CD4-positive, alpha-beta T cell treated with Interleukin-21 for 1 hour (primary cell): ENCODE results near the gene SART3.
A peak's percentile ranks its signal among the peaks of the same experiment; 100 is the strongest.
"Not testable (repeated sequence)": the region's sequence is repeated elsewhere in the genome, so short reads cannot be mapped to it uniquely, and the experiment has no call there.

ENCODE experiments used
- DNase-seq: peaks from one replicate; pipeline ENCODE4 v3.0.0-alpha.2; 2020

Gene SART3

DNA sequence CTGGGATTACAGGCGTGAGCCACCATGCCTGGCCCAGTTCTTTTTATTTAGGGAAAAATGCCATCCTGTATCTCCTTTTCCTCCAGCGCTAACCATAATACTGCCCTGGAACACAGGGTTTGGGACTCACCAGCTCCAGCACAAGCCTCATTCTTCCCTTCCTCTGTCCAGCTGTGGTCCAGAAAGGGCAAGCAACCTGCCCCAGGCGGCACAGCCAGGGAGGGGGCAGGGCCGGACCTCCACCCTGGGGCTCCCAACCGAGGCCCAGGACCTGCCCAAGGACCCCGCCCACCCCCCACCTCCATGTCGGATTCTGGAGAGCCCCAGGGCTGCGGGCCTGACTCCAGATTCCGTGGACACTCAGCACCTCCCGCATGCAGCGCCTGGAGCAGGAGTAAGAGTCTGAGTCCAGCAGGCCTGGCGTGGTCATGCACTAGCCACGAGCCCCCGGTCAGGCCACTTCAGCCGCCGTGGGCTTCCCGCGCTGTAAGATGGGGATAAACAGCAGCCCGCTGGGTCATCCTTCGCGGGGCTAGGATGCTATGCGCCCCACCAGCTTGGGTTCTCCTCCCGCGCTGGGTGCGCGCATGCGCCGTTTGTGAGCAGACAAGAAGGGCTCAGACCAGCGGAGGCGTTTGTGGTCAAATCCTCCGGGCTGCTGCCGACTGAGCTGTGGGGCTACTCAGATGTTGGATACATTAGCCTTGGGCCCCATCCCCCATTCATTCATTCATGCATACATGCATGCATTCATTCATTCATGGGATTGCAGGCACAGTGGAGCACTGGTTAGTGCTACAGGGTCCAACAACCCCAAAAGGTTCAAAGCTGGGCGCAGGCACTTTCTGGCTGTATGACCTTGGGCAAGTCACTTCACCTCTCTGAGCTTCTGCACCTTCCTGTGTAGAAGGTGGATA lies 20.6 kb upstream of the SART3 start:
- DNase-seq = no peak

DNA sequence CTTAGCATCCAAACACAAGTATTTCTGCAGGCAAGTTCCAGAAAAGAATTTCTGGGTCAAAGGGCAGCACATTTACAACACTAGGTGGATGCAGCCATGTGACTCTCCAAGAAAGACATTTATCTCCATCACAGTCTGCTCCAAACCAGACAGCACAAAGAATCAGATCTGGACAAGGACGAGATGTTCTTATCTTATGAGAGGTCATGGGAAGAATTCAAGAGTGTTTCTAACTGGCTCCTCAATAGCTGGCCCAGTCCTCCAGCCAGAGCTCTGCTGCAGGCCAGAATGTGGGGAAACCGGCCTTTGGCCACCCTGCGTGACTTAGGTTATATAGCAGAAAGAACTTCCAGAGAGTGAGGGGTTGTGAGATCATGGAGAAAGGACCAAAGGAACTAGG lies 19.6 kb upstream of the SART3 start:
- no peak for DNase-seq

DNA sequence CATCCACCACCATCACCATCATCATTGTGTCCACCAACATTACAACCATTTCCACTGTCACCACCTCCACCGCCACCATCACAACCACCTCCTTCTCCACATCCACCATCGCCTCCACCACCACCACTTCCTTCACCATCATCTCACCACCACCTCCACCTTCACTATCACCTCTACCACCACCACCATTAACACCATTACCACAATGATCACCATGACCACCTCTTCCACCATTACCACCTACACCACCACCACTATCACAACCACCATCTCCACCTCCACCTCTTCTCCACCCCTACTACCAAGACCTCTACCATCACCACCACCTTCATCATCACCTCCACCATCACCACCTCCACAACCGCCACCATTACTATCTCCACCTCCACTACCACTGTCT lies 17.8 kb upstream of the SART3 start:
- DNase-seq = no peak

DNA sequence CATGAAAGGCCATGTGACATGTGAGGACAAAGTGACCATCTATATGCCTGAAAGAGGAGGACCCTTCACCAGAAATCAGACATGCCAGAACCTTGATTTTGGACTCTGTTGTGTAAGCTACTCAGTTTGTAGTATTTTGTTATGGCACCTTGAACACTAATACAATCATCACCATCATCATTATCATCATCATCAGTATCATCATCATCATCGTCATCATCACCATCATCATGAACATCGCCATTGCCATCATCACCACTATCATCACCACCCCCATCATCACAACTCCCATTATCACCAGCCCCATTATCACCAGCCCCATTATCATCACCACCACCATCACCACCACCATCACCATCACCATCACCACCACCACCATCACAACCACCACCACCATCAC lies 17.3 kb upstream of the SART3 start:
- no peak for DNase-seq

DNA sequence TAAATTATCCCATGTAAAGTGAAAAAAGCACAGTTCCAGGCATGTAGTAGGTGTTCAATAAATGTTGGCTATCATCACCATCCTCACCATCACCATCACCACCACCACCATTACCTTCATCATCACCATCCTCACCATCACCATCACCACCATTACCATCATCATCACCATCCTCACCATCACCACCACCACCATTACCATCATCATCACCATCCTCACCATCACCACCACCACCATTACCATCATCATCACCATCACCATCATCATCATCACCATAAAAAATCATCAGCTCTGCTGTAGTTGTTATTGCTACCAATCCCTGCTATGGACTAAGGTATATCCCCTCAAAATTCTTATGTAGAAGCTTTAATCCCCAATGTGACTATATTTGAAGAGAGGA lies 16.5 kb upstream of the SART3 start:
- DNase-seq = no peak

DNA sequence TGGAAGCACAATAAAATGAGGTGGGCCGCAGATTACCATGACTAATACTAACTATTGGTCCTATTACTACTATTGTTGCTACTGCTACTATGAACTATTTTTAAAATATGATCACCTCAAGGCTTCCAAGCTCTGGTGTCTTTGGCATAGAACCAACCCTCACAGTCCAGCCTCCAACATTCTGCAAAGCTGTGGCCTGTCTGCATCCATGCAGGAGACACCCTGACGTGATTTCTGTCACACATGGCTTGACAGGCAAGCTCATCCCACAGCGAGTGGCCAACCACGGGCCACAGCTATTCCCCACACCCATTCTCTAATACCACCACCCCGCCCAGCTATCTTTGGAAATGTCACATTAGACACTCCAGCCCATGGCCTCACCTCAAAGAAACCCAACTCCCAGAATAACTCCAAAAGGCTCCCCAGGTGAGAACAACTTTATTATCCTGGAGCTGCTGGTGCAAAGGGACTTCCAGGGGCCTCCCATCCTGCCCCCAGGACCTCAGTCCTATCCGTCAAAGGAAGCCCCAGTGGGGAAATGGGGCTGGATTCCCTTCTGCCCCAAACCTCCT lies 15.8 kb upstream of the SART3 start:
- no peak for DNase-seq

DNA sequence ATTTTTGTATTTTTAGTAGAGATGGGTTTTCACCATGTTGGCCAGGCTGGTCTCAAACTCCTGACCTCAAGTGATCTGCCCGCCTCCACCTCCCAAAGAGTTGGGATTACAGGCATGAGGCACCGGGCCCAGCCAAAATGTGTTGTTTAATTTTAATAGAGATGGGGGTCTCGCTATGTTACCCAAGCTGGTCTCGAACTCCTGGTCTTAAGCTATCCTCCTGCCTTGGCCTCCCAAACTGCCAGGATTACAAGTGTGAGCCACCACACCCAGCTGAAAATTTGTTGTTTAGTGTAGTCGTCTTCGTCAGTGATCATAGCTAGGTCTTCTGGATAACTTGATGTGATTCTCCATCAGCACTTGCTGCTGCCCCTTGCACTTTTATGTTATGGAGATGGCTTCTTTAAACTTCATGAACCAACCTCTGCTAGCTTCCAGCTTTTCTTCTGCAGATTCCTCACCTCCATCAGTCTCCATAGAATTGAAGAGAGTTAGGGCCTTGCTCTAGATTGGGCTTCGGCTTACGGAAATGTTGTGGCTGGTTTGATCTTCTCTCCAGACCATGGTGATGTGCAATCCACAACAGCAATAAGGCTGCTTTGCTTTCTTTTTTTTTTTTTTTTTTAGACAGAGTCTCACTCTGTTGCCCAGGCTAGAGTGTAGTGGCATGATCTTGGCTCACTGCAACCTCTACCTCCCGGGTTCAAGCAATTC lies 14.4 kb upstream of the SART3 start:
- no peak for DNase-seq

DNA sequence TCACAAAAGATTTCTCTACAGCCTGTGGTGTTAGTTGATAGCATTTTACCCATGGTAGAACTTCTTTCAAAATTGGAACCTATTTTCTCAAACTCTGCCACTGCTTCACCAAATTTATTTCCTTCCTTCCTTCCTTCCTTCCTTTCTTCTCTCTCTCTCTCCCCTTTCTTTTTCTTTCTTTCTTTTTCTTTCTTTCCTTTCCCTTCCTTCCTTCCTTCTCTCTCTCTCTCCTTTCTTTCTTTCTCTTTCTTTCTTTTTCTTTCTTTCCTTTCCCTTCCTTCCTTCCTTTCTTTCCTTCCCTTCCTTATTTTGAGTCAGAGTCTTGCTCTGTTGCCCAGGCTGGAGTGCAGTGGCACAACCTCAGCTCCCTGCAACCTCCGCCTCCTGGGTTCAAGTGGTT lies 13.3 kb upstream of the SART3 start:
- DNase-seq = not testable (repeated sequence)

DNA sequence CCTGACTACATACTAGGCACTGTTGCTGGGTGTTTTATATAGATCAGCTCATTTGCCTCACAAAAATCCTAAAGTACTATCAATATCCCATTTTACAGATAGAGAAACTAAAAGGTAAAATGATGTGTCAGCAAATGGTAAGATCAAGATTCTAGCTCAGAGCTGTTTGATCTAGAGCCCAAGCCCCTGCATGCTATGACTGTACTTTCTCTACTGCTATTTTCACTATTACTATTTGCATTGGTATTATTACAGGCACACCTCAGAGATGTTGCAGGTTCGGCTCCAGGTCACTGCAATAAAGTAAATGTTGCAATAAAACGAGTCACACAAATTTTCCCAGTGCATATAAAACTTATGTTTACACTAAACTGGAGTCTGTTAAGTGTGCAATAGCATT lies 12.3 kb upstream of the SART3 start:
- no peak for DNase-seq

DNA sequence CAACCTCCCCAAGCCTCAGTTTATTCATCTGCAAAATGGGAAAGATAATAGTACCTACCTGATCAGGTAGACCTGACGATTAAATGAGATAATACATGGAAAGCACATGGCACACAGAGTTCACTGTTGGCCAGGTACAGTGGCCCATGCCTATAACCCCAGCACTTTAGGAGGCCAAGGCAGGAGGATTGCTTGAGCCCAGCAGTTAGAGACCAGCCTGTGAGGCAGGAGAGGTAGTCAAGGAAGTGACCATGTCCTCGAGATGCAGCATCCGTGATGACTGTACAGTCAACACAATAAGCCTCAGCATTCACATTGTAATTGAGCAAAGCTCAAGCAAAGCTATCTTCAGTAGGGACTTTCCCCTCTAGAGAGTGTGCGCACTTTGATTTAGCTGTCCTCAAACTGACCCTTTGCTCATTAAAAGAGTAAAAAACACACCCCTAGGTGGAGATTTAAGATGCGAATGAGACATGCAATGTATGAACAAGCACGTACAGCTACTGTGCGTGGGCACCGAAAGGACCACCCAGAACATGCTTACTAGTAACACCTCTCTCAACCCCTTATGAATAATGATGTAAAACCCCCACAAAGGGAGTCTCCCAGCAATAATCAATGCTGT lies 11.3 kb upstream of the SART3 start:
- no peak for DNase-seq

DNA sequence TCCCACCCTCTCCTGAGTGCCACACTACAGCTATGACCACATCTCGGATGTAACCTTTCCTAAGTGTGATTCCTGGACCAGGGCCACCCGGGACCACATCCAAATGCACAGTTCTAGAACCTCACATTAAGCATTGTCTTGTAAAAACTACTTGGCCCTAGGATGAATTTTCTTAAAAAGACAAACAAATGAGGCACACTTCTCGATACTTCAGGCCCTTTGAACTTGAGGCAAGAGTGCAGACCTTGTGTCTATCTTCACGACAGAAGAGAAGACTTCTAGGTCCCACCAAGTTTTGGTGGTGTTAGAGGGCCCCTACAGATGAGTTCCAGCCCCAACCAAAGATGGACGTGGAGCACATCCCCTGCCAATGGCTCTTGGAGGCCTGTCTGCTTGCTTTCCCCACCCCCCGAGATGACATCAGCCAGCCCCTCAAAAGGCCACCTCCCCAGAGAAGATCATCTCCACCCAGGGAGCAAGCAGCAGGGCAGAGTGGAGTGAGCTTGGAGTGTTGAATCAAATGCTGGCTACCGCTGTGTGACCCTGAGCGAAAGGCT lies 10.7 kb upstream of the SART3 start:
- DNase-seq = no peak

DNA sequence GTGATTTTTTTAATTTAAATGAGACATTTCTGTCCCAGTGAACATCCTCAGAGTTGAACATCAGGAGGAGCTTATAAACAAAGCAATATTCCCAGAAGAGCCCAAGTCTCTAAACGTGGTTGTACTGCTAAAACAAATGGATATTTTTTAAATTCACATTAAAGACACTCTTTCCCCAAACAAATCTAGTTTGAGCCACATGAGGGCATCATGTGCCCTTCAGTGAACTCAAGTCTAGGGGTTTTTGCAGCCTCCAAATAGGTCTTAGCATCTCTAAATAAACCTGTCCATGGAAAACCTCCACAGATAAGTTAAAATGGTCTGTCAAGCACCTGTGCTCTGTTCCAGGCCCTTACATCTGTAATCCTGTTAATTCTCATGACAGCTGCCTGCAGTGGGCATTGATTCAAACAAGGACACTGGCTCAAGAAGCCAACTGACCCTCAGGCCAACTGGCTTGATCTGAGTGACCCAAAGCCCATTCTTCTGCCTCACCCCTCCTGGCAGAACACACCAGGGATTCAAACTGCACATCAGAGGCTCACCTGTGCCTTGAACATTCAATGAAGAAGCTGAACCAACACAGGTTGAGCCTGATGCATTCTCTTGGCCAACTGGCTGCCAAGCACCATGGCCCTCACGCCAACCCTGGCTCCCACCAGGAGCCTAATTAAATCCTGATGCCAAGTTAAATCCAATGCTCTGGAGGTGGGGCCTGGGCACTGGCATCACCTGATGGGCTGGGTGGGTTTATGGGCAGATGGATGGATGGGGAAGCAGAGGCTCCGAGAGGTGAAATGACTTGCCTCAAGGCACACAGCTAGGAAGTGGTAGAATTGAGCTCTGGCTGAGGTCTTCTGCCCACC lies 10.0 kb upstream of the SART3 start:
- no peak for DNase-seq

DNA sequence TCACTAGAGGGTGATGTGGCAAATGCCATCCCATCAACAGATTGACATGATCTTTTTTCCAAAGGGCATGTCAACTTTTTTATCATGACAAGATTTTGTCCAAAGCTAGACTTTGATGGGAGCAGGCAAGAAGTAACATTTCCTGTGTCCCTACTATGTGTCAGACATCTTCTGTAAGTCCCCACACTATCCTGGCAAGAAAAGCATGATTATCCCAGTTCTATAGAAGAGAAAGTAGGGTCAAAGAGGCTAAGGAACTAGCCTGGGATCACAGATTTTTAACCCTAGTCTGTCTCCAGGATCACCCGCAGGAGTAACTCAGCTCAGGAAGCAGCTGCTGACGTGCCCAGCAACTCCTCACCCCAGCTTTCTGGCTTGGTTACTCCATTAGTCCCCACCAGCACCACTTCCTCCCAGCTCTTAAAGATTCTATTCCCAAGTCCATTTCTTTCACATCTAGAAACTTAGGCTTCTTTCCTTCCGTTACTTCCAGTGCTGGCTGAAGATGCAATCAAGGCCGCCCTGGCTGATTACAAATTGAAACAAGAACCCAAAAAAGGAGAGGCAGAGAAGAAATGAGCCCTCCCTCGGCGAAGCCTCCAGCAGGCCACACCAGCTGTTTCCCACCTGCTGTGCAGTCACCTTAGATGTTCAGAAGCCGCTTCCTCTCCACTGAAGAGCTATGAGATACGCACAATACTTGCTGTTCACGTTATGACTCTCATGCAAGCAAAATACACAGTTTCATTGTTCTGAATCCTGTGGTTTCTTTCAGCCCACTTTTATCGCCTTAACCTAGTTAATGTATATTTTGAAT lies 7.6 kb upstream of the SART3 start:
- peak; percentile 71 for DNase-seq

DNA sequence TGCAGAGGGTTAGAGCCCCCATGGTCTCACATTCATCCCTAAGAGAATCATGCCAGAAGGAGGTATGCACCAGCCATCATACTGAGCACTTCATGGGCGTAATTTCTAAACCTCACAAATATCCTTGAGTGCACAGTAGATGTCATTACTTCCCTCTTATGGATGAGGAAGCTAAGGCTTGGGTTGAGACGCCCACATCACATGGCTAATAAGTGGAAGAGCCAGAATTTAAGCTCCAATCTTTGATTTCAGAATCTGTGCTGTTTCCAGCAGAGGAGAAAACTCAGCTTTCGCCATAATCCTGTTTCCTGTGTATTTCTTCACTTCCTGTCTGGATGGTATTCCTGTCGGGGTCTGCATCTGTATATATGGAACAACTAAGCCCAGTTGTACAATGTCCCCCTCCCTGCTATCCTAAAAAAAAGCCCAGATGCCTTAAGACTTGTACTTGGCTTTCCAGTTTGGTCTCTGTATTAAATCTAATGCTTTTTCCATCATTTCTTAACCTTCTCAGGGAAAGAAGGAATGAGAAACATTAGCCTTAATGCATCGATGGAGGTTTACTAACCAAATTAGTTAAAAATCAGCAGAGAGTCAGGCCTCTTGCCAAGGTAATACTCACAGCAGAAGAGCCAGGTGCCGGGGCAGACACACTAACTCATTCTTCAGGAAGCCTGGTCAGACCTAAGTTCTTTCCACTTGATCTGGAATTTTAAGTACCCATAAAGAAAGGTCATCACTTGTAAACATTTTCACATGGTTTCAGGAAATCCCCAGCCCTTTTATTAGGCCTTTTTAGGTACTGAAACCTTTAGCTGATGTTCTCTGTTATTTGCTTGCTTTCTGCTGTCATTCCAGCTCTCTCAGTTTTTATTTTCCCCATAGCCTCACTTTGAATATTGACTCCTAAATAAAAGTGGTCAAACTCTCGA lies 6.7 kb upstream of the SART3 start:
- DNase-seq = no peak

DNA sequence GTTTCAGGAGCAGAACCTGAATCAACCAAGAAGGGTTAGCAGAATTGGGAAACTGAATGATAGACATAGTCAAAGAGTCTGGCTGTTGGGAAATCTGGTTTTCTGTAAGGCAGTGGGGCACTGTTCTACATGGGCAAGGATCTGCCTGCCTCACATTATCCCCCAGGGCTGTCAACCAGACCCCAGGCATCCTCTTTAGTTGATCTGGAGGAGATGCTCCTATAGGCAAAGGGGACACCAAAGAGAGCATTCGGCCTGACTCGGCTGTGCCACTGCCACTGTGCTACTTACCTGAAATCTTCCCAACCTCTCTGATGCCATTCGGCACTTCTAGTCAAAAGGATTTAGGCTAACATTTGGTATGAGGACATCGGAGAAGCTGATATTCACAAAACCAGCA lies 5.5 kb upstream of the SART3 start:
- no peak for DNase-seq

DNA sequence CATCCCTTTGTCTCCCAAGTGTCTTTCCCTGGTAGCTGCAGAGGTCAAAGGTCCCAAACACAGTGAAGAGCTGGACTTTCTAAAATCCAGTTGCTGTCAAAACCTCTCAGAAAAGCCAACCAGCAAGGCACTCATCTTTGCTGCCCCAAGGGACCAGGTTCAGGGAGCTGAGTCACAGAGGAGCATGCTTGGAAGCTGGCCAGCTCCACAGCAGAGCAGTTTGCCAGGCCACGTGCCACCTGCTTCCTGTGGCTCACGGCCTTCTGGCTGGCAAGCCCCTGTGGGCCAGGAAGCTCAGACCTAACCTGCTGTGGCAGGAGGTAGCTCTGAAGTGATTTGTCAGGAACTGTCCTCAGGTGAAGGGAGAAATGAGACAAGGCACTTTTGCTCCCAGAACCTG lies 5.0 kb upstream of the SART3 start:
- peak; percentile 60 for DNase-seq

DNA sequence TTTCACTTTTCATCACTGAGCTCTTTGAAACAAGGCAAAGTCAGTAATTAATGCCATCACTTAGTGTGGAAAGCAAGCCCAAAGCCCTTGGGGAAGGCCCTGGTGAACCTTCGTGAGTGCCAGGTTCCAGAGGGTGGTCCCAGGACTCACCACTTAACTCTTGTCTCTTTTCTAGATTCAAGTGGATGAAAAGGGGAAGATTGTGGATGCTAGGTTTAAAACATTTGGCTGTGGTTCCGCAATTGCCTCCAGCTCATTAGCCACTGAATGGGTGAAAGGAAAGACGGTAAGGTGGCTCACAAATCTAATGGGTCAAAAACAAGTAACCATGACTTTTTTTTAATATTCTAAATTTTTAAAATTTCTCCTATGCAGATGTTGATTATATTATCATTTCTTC lies 4.2 kb upstream of the SART3 start:
- no peak for DNase-seq

DNA sequence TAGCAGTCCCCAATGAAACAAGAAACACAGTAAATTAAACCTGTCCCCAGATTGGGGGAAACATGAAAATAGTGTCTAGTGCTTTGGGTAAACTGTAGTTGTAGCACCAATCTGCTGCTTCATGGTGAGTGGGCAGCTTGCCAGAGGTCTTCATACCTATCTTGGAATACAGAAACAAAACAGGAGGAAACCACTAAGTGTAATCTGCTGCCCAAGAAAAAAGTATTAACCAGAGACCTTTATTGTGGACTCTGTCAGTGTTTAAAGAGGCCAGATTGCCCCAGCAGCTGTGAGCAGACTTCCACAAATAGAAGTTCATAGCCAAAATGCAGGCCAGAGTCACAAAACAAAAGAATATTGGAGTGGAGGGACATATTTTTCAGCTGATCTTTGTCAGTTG lies 3.8 kb upstream of the SART3 start:
- no peak for DNase-seq

DNA sequence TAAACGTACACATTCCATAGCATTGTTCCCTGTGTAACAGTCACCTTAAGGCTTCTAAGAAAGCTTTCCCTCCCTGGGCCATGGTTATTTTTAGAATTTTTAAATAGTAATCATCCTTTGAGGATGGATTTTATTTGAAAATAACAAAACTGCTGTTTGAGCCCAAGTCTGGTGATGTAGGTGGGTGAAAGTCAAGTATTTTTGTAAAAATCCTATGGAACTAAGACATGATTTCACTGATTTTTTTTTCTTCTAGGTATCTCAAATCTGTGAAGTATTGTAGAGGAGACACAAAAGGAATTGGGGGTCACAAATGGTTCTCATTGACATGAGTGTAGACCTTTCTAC lies 2.8 kb upstream of the SART3 start:
- no peak for DNase-seq

DNA sequence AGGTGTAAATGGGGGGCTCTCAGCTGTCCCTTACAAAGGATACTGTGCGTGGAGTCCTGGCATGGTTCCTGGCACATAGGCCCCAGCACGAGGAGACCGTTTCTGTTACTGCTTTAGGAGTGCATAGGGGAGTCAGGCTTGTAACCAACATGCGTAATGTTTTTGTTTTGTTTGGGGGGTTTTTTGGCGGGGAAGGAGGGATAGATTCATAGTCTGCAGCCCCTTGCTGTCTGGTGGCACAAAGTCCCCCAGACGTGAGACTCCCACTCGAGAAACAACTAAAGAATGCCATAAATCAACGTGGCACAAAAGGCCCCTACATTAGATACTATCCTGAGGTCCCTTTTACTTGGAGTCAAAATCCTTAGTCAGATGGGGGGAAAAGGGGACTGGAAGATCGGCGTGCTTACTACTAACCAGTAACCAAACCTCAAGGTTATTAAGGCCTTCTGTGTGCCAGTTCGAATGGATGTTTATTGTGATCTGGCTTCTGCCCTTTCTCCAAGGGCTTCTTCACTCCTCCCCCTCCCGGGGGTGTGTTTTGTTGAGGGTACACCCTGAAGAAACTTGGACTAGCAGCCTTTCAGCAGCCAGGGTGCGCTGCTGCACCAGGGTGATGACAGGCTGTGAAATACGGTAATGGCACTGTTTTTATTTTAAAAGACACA lies 2.3 kb upstream of the SART3 start:
- DNase-seq = peak; percentile 91
